Neural cell (in vitro differentiated cells): ENCODE measurements around the gene LHFPL2. TPM values are rescaled to one million over a fixed set of nuclear protein-coding genes. Genes with fewer than 3 reads are reported as not detected.

Source experiments
- H2AFZ ChIP-seq: fragments of 200-600, 300-800 bp; sonication (generic), shearing (Covaris generic); 2 replicates; pipeline ENCODE4 v1.6.0; 2014; ENCODE audit warnings: low read depth, mild to moderate bottlenecking, antibody characterized with exemption, low read length, moderate library complexity
- H3F3A ChIP-seq: fragments of 200-600 bp; shearing (Covaris generic); 2 replicates; pipeline ENCODE4 v1.6.1; 2016; ENCODE audit warnings: mild to moderate bottlenecking, moderate library complexity, mixed read lengths, antibody characterized with exemption, low read length; ENCODE audit not compliant: insufficient read depth, poor library complexity, severe bottlenecking
- H3K27ac ChIP-seq: fragments of 200-600, 300-800 bp; sonication (generic), shearing (Covaris generic); 2 replicates; pipeline ENCODE4 v1.5.1; 2014; ENCODE audit warnings: mild to moderate bottlenecking, low read length, moderate library complexity
- H3K27me3 ChIP-seq: fragments of 300-800, 200-600 bp; sonication (generic), shearing (Covaris generic); 2 replicates; pipeline ENCODE4 v1.6.0; 2014; ENCODE audit warnings: mild to moderate bottlenecking, low read depth, low read length, moderate library complexity; ENCODE audit not compliant: insufficient read depth
- H3K36me3 ChIP-seq: fragments of 300-800, 200-600 bp; sonication (generic), shearing (Covaris generic); 2 replicates; pipeline ENCODE4 v1.5.1; 2014; ENCODE audit warnings: mild to moderate bottlenecking, antibody characterized with exemption, low read length, moderate library complexity; ENCODE audit not compliant: insufficient read depth
- H3K4me2 ChIP-seq: fragments of 300-800, 200-600 bp; sonication (generic), shearing (Covaris generic); 2 replicates; pipeline ENCODE4 v1.6.0; 2014; ENCODE audit warnings: mild to moderate bottlenecking, low read length
- H3K4me3 ChIP-seq: fragments of 300-800, 200-600 bp; sonication (generic), shearing (Covaris generic); 2 replicates; pipeline ENCODE4 v1.5.1; 2014; ENCODE audit warnings: mild to moderate bottlenecking, low read length, moderate library complexity
- H3K79me2 ChIP-seq: fragments of 200-600 bp; shearing (Covaris generic); replicated peaks from 2 replicates; pipeline ENCODE4 v1.6.0; 2014; ENCODE audit warnings: mild to moderate bottlenecking, low read length, moderate library complexity; ENCODE audit not compliant: insufficient read depth
- H3K9ac ChIP-seq: fragments of 300-800, 200-600 bp; sonication (generic), shearing (Covaris generic); 2 replicates; pipeline ENCODE4 v1.6.1; 2016; ENCODE audit warnings: mild to moderate bottlenecking, low read length, mixed read lengths
- H3K9me2 ChIP-seq: fragments of 200-600 bp; shearing (Covaris generic); 2 replicates; pipeline ENCODE4 v1.6.1; 2016; ENCODE audit warnings: mild to moderate bottlenecking, low read length, mixed read lengths; ENCODE audit not compliant: insufficient read depth
- H3K9me3 ChIP-seq: fragments of 200-600, 300-800 bp; sonication (generic), shearing (Covaris generic); 2 replicates; pipeline ENCODE4 v1.6.1; 2016; ENCODE audit warnings: mild to moderate bottlenecking, mixed run types, low read length, moderate library complexity, mixed read lengths
- H4K20me1 ChIP-seq: fragments of 200-600 bp; shearing (Covaris generic); 2 replicates; pipeline ENCODE4 v1.6.1; 2016; ENCODE audit warnings: mild to moderate bottlenecking, mixed run types; ENCODE audit not compliant: insufficient read depth
- EP300 ChIP-seq: fragments of 450-650 bp; conservative IDR thresholded peaks from 2 replicates; pipeline ENCODE4 v1.6.1; 2014; ENCODE audit warnings: antibody characterized with exemption, mild to moderate bottlenecking, moderate library complexity; ENCODE audit not compliant: poor library complexity, severe bottlenecking
- EZH2 ChIP-seq: fragments of 200-600, 300-800 bp; shearing (Covaris generic), sonication (generic); IDR thresholded peaks from 2 replicates; pipeline ENCODE4 v1.6.1; 2014; ENCODE audit warnings: antibody characterized with exemption, low read length, borderline replicate concordance, mild to moderate bottlenecking; ENCODE audit not compliant: insufficient read depth, poor library complexity, severe bottlenecking
- MXI1 ChIP-seq: fragments of 450-650 bp; conservative IDR thresholded peaks from 2 replicates; pipeline ENCODE4 v1.6.1; 2014; ENCODE audit warnings: antibody characterized with exemption, mild to moderate bottlenecking; ENCODE audit not compliant: poor library complexity, severe bottlenecking
- POLR2AphosphoS5 ChIP-seq: IDR thresholded peaks from 2 replicates; pipeline ENCODE4 v1.6.1; 2012
- RAD21 ChIP-seq: fragments of 450-650 bp; conservative IDR thresholded peaks from 2 replicates; pipeline ENCODE4 v1.6.1; 2014; ENCODE audit warnings: antibody characterized with exemption, mild to moderate bottlenecking, moderate library complexity
- SMC3 ChIP-seq: fragments of 450-650 bp; conservative IDR thresholded peaks from 2 replicates; pipeline ENCODE4 v1.6.1; 2014; ENCODE audit warnings: antibody characterized with exemption, mild to moderate bottlenecking, moderate library complexity; ENCODE audit not compliant: poor library complexity
- TAF1 ChIP-seq: IDR thresholded peaks from 2 replicates; pipeline ENCODE4 v1.6.1; 2012; ENCODE audit warnings: low read depth
- polyA plus RNA-seq: library from polyadenylated mRNA; depleted of rRNA; stranded (reverse); fragments of >200 nt; gene quantifications from 2 replicates; pipeline ENCODE4 v1.2.3, GENCODE V29; 2014
- TF ChIP-seq, protein P1 (sequence below): IDR thresholded peaks from 2 replicates; pipeline ENCODE4 v1.6.1; 2012; ENCODE audit warnings: borderline replicate concordance
- TF ChIP-seq, protein P2 (sequence below): fragments of 450-650 bp; IDR thresholded peaks from 2 replicates; pipeline ENCODE4 v1.5.1; 2014; ENCODE audit warnings: antibody characterized with exemption, mild to moderate bottlenecking, moderate library complexity; ENCODE audit not compliant: poor library complexity, severe bottlenecking

LHFPL2 gene
- polyA plus RNA-seq, 1 donor from 2014 or later = 1.6 TPM

DNA sequence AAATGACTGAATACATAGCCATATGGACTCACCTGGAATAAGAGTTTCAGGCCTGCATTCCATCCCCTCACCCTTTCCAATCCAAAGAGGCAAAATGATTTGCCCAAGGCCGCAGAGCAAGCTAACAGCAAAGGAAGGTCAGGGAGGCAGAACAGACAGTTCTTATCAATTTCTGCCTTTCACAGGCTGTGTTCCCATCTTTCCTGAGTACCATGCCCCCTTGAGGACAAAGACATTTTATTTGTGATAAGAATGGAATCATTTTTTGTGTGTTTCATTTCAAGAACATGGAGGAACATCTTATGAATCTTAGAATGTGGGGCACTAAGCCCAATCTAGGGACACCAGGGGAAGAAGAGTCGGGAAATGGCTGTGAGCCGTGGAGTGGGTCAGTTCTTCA is 13.9 kb downstream of the LHFPL2 start:
- TF ChIP-seq, protein P1, sequence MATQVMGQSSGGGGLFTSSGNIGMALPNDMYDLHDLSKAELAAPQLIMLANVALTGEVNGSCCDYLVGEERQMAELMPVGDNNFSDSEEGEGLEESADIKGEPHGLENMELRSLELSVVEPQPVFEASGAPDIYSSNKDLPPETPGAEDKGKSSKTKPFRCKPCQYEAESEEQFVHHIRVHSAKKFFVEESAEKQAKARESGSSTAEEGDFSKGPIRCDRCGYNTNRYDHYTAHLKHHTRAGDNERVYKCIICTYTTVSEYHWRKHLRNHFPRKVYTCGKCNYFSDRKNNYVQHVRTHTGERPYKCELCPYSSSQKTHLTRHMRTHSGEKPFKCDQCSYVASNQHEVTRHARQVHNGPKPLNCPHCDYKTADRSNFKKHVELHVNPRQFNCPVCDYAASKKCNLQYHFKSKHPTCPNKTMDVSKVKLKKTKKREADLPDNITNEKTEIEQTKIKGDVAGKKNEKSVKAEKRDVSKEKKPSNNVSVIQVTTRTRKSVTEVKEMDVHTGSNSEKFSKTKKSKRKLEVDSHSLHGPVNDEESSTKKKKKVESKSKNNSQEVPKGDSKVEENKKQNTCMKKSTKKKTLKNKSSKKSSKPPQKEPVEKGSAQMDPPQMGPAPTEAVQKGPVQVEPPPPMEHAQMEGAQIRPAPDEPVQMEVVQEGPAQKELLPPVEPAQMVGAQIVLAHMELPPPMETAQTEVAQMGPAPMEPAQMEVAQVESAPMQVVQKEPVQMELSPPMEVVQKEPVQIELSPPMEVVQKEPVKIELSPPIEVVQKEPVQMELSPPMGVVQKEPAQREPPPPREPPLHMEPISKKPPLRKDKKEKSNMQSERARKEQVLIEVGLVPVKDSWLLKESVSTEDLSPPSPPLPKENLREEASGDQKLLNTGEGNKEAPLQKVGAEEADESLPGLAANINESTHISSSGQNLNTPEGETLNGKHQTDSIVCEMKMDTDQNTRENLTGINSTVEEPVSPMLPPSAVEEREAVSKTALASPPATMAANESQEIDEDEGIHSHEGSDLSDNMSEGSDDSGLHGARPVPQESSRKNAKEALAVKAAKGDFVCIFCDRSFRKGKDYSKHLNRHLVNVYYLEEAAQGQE = no peak
- TF ChIP-seq RAD21 (no peak), TAF1 (no peak), SMC3 (no peak), POLR2AphosphoS5 (no peak), EZH2 (no peak), EP300 (no peak)
- TF ChIP-seq, protein P2, sequence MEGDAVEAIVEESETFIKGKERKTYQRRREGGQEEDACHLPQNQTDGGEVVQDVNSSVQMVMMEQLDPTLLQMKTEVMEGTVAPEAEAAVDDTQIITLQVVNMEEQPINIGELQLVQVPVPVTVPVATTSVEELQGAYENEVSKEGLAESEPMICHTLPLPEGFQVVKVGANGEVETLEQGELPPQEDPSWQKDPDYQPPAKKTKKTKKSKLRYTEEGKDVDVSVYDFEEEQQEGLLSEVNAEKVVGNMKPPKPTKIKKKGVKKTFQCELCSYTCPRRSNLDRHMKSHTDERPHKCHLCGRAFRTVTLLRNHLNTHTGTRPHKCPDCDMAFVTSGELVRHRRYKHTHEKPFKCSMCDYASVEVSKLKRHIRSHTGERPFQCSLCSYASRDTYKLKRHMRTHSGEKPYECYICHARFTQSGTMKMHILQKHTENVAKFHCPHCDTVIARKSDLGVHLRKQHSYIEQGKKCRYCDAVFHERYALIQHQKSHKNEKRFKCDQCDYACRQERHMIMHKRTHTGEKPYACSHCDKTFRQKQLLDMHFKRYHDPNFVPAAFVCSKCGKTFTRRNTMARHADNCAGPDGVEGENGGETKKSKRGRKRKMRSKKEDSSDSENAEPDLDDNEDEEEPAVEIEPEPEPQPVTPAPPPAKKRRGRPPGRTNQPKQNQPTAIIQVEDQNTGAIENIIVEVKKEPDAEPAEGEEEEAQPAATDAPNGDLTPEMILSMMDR = no peak
- Histone ChIP-seq H3K9me2 (no peaks in the 10 kb centered on the region), H3K4me3 (no peak overlapping the region), H2AFZ (no peak overlapping the region), H4K20me1 (no peaks in the 10 kb centered on the region), H3K9ac (no peak overlapping the region), H3K27ac (no peak overlapping the region), H3K27me3 (no peaks in the 10 kb centered on the region), H3K9me3 (no peaks in the 10 kb centered on the region), H3K79me2 (no peaks in the 10 kb centered on the region), H3F3A (no peaks in the 10 kb centered on the region), H3K36me3 (no peaks in the 10 kb centered on the region), H3K4me2 (no peak overlapping the region)

DNA sequence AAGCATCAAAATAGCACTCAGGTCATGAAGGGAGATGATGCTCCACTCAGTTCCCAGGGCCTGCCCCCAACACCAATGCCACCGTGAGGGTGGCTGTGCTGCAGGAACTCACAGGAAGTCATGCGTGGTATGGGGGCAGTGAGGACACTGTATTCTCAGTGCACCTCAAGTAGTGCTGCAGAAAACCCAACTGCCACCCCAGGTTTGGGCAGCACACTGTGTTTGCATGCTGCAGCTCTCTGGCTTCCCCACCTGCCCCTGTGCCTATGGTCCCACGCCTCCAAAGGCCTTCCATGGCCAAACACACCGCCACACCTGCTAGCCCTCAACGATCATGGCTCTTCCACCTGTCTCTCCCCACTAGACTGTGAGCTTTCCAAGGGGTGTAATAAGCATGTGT is 14.3 kb downstream of the LHFPL2 start:
- TF ChIP-seq EZH2 (no peak), EP300 (no peak), TAF1 (no peak), POLR2AphosphoS5 (no peak), SMC3 (no peak), MXI1 (no peak), RAD21 (no peak)
- TF ChIP-seq, protein P2 = no peak
- TF ChIP-seq, protein P1 = no peak
- Histone ChIP-seq H3K9me3 (no peaks in the 10 kb centered on the region), H3K4me3 (no peak overlapping the region), H3K27me3 (no peaks in the 10 kb centered on the region), H3K36me3 (no peaks in the 10 kb centered on the region), H3K9ac (no peak overlapping the region), H3K4me2 (no peak overlapping the region), H3K9me2 (no peaks in the 10 kb centered on the region), H3F3A (no peaks in the 10 kb centered on the region), H2AFZ (no peak overlapping the region), H3K27ac (no peak overlapping the region), H4K20me1 (no peaks in the 10 kb centered on the region), H3K79me2 (no peaks in the 10 kb centered on the region)
